GM12892 (cell line): Measurements from ENCODE around the gene INSL3. TPM values are rescaled to one million over a fixed set of nuclear protein-coding genes. Genes with fewer than 3 reads are reported as not detected.
A peak's percentile ranks its signal among the peaks of the same experiment; 100 is the strongest.

ENCODE experiments used
- DNase-seq: peaks from one replicate; pipeline ENCODE4 v3.0.0; 2011; ENCODE audit not compliant: insufficient read length
- FAIRE-seq: peaks from 2 replicates; lab custom pipeline; 2011; peaks lifted over from hg19 to GRCh38; lab: Jason Lieb, UNC
- POLR2A ChIP-seq: IDR thresholded peaks from 2 replicates; pipeline ENCODE4 v1.6.1; 2011; ENCODE audit warnings: low read depth, low read length, control low read depth
- POLR2AphosphoS5 ChIP-seq: IDR thresholded peaks from 2 replicates; pipeline ENCODE4 v1.6.1; 2011; ENCODE audit warnings: low read depth, low read length, control low read depth
- TAF1 ChIP-seq: IDR thresholded peaks from 2 replicates; pipeline ENCODE4 v1.6.1; 2011; ENCODE audit warnings: low read depth, mild to moderate bottlenecking, control low read depth, low read length, borderline replicate concordance
- polyA plus RNA-seq: library from polyadenylated mRNA; unstranded; fragments of >200 nt; gene quantifications from one replicate; pipeline ENCODE4 v1.2.1, GENCODE V29; 2012; ENCODE audit warnings: missing spikeins, inconsistent platforms; ENCODE audit not compliant: missing spikeins

Gene INSL3
- 0.40 TPM for polyA plus RNA-seq

GRCh38 chr19:17821190-17821589, at the start of gene INSL3:
INSL3 (minus strand) TSS chr19:17821519; CDS start chr19:17821506, 13 bp downstream.
- no peak for FAIRE-seq
- DNase-seq, result no peak
- TF ChIP-seq POLR2A (no peak), TAF1 (no peak), POLR2AphosphoS5 (no peak)

- FAIRE-seq, result no peak
- no peak for DNase-seq
- TF ChIP-seq POLR2AphosphoS5 (no peak), TAF1 (no peak), POLR2A (no peak)
These were observed 47.8 kb upstream of the INSL3 start for GRCh38 chr19:17869114-17869608.

GRCh38 chr19:17868669-17869068, 47.4 kb upstream of the INSL3 start:
- TF ChIP-seq POLR2A (no peak), POLR2AphosphoS5 (no peak), TAF1 (no peak)
- FAIRE-seq (no peak), DNase-seq (no peak)

GRCh38 chr19:17866964-17867486, 45.7 kb upstream of the INSL3 start:
- no peak for DNase-seq
- FAIRE-seq, result no peak
- TF ChIP-seq TAF1 (no peak), POLR2AphosphoS5 (no peak), POLR2A (no peak)

- FAIRE-seq (no peak), DNase-seq (no peak)
- TF ChIP-seq POLR2AphosphoS5, result no peak
- no peak for TF ChIP-seq TAF1
- no peak for TF ChIP-seq POLR2A
These were observed 45.1 kb upstream of the INSL3 start for GRCh38 chr19:17866312-17866963.

- DNase-seq (no peak), FAIRE-seq (no peak)
- peak; percentile 74 for TF ChIP-seq POLR2A
- TF ChIP-seq TAF1, result no peak
- peak; percentile 93 for TF ChIP-seq POLR2AphosphoS5
These were observed 44.3 kb upstream of the INSL3 start for GRCh38 chr19:17865364-17866311.

- TF ChIP-seq TAF1 (no peak), POLR2AphosphoS5 (no peak), POLR2A (no peak; the same call in 1 of the 2 replicates)
- DNase-seq, result no peak
- FAIRE-seq, result no peak
These were observed 42.3 kb upstream of the INSL3 start for GRCh38 chr19:17863520-17864182.

GRCh38 chr19:17862711-17863519, 41.6 kb upstream of the INSL3 start:
- no peak for TF ChIP-seq TAF1
- TF ChIP-seq POLR2AphosphoS5, result no peak; the same call in 1 of the 2 replicates
- TF ChIP-seq POLR2A, result no peak; the same call in 1 of the 2 replicates
- peak; percentile 5 for FAIRE-seq
- no peak for DNase-seq

GRCh38 chr19:17861542-17862402, 40.5 kb upstream of the INSL3 start:
- no peak for FAIRE-seq
- DNase-seq, result no peak
- TF ChIP-seq POLR2A (no peak), POLR2AphosphoS5 (peak; percentile 60; the same call in 1 of the 2 replicates)
